Measurements from ENCODE around the gene FBXW9. TPM values are rescaled to one million over a fixed set of nuclear protein-coding genes. Genes with fewer than 3 reads are reported as not detected.

FBXW9 gene
- total and polyA plus RNA-seq, 2 of the 8 experiments (the other 6 are each of a cell fraction or from before 2014, with no cell fraction given), result 10.8 to 30.1 TPM

- no peak overlapping the region for H3K4me2 ChIP-seq (ENCODE audit: insufficient read depth in 1 of 2, low read depth in 2 of 2, low read length in 2 of 2)
- peak overlapping the region; percentile 71; the same call in 1 of the 2 replicates for H3K27ac ChIP-seq (ENCODE audit: low read depth, low read length)
- H2BK20ac ChIP-seq (ENCODE audit: low read length), result no peak overlapping the region
- H2BK120ac ChIP-seq (replicated peaks; ENCODE audit: low read depth, low read length), result no peak overlapping the region
- POLR2A ChIA-PET (ENCODE audit: partially characterized antibody), result interaction anchor here (0.5 to 2.1 kb wide), 21 partner anchors 8 to 450 kb away, joined by 3 to 23 read pairs (median 4); partner anchors contain the start of genes GET3 and TNPO2
- FAIRE-seq (peak; percentile 99), DNase-seq (ENCODE audit: low read depth in 1 of 2, low spot score in 2 of 2) (peak; percentile 82 to 89)
- H2BK12ac ChIP-seq (ENCODE audit: low read depth, low read length), result no peak overlapping the region
- no peak overlapping the region for H3K4me3 ChIP-seq (ENCODE audit: extremely low read depth in 1 of 4, insufficient read depth in 2 of 4, low read depth in 3 of 4, low read length in 4 of 4)
- H2BK15ac ChIP-seq (ENCODE audit: low read length), result no peak overlapping the region
- H4K8ac ChIP-seq (ENCODE audit: extremely low read depth, insufficient read depth, low read length), result no peak overlapping the region
- H4K5ac ChIP-seq (ENCODE audit: insufficient read length, low read depth, low read length), result no peak overlapping the region
- H3K36me3 ChIP-seq (ENCODE audit: control insufficient read depth in 2 of 4, insufficient read depth in 4 of 4, low read length in 3 of 4), result peaks cover 31 to 76% (median 54%) of the 10 kb centered on the region in 4 experiments
- H4K20me1 ChIP-seq (replicated peaks in 1 of 2; ENCODE audit: control insufficient read depth in 1 of 2, insufficient read depth in 2 of 2, low read length in 2 of 2), result peaks cover 4 to 14% of the 10 kb centered on the region in 2 experiments
- H3K79me1 ChIP-seq (ENCODE audit: low read depth, low read length), result no peaks in the 10 kb centered on the region
- H3K18ac ChIP-seq (ENCODE audit: extremely low read depth, low read length), result no peak overlapping the region
- WGBS, 2 experiments (ENCODE audit: extremely low coverage in 1 of 2, insufficient coverage in 1 of 2, insufficient read length in 1 of 2, insufficient replicate concordance in 2 of 2, low coverage in 1 of 2, low lambda C conversion rate in 2 of 2, missing lambda C conversion rate in 1 of 2), result 55% methylated on average over 9 of the region's 9 CpGs; no CpG with 5 or more reads in 1 of the 2 experiments
- no peaks in the 10 kb centered on the region for H3K27me3 ChIP-seq (replicated peaks in 1 of 4; ENCODE audit: control insufficient read depth in 3 of 4, extremely low read depth in 1 of 4, insufficient read depth in 3 of 4, low read length in 3 of 4)
- H3K4me1 ChIP-seq (replicated peaks in 1 of 4; ENCODE audit: control insufficient read depth in 3 of 4, insufficient read depth in 4 of 4, low read length in 3 of 4), result peaks cover 0 to 5% (median 2%) of the 10 kb centered on the region in 4 experiments; a peak in 2 of 7 replicates
- H2AK5ac ChIP-seq (ENCODE audit: low read depth, low read length), result no peak overlapping the region
- H2AFZ ChIP-seq (ENCODE audit: low read length), result no peak overlapping the region
- no peak overlapping the region for H3K56ac ChIP-seq (replicated peaks; ENCODE audit: insufficient read length, low read depth, low read length)
- H4K91ac ChIP-seq (replicated peaks; ENCODE audit: insufficient read length, low read length), result no peak overlapping the region
- no peaks in the 10 kb centered on the region for H3K79me2 ChIP-seq (ENCODE audit: control insufficient read depth in 1 of 2, insufficient read depth in 2 of 2, low read length in 2 of 2)
- H3K23ac ChIP-seq (ENCODE audit: insufficient read length), result no peak overlapping the region
- H3K9me3 ChIP-seq (ENCODE audit: insufficient read depth in 2 of 2, low read depth in 1 of 2, low read length in 1 of 2), result no peaks in the 10 kb centered on the region
- no peak overlapping the region for H3K4ac ChIP-seq (replicated peaks; ENCODE audit: insufficient read length, low read depth, low read length)
- no peak overlapping the region for H3K9ac ChIP-seq (replicated peaks in 1 of 4; ENCODE audit: extremely low read depth in 1 of 4, low read depth in 3 of 4, low read length in 3 of 4)
- no peak overlapping the region for H2BK5ac ChIP-seq (ENCODE audit: low read depth, low read length)
- CTCF ChIA-PET (ENCODE audit: partially characterized antibody), result interaction anchor here (0.8 to 1.1 kb wide), 4 partner anchors 12 to 125 kb away, joined by 3 read pairs; no protein-coding TSS in a partner anchor
- H3K23me2 ChIP-seq (ENCODE audit: low read depth, low read length), result no peaks in the 10 kb centered on the region
- no peak overlapping the region for H3K14ac ChIP-seq (ENCODE audit: insufficient read length)
- TF ChIP-seq RNF2 (IDR thresholded peaks at IDR 0.05; ENCODE audit: borderline replicate concordance, low read depth, low read length, missing control alignments, poor library complexity, severe bottlenecking), result no peak
- no peak for TF ChIP-seq EP300 (IDR thresholded peaks at IDR 0.05; ENCODE audit: borderline replicate concordance in 1 of 2, low read depth in 2 of 2, low read length in 2 of 2)
- no peak for TF ChIP-seq SAP30 (IDR thresholded peaks at IDR 0.05; ENCODE audit: insufficient read depth, insufficient replicate concordance, low read length)
- no peak for TF ChIP-seq GTF2F1 (IDR thresholded peaks at IDR 0.05; ENCODE audit: borderline replicate concordance, low read depth, low read length)
- TF ChIP-seq CTCF (IDR thresholded peaks at IDR 0.05; ENCODE audit: control extremely low read depth in 1 of 3, insufficient read depth in 1 of 3, low read depth in 1 of 3, low read length in 3 of 3), result no peak
- peak; percentile 99 for TF ChIP-seq SP1 (IDR thresholded peaks at IDR 0.05; ENCODE audit: low read depth, low read length)
- no peak for TF ChIP-seq TEAD4 (IDR thresholded peaks at IDR 0.05; ENCODE audit: low read depth, low read length)
- TF ChIP-seq CEBPB (IDR thresholded peaks at IDR 0.05; ENCODE audit: low read depth, low read length), result no peak
- no peak for TF ChIP-seq BRCA1 (IDR thresholded peaks at IDR 0.05; ENCODE audit: low read depth, low read length)
- TF ChIP-seq MAFK (IDR thresholded peaks at IDR 0.05; ENCODE audit: low read depth, low read length), result no peak
- no peak for TF ChIP-seq CBX5 (IDR thresholded peaks at IDR 0.05; ENCODE audit: low read depth, low read length)
These were observed 6.6 kb upstream of the FBXW9 start for GRCh38 chr19:12703046-12703445.

All from H1 (cell line).